GM23248 (cell line): ENCODE measurements around the gene ANGPTL2. TPM values are rescaled to one million over a fixed set of nuclear protein-coding genes. Genes with fewer than 3 reads are reported as not detected.

Experiments
- DNase-seq: peaks from one replicate; pipeline ENCODE4 v3.0.0-alpha.2; 2015
- H2AFZ ChIP-seq: fragments of 200-600 bp; sonication (generic); 2 replicates; pipeline ENCODE4 v1.6.1; 2016; ENCODE audit warnings: antibody characterized with exemption
- H3F3A ChIP-seq: fragments of 200-600 bp; sonication (generic); 2 replicates; pipeline ENCODE4 v1.6.1; 2016; ENCODE audit warnings: mild to moderate bottlenecking, antibody characterized with exemption, mixed run types; ENCODE audit not compliant: insufficient read depth
- H3K27ac ChIP-seq: fragments of 200-600 bp; sonication (generic); 2 replicates; pipeline ENCODE4 v1.5.1; 2016; ENCODE audit warnings: mild to moderate bottlenecking
- H3K27me3 ChIP-seq: fragments of 200-600 bp; sonication (generic); replicated peaks from 2 replicates; pipeline ENCODE4 v1.6.1; 2016; ENCODE audit warnings: mild to moderate bottlenecking; ENCODE audit not compliant: insufficient read depth
- H3K36me3 ChIP-seq: fragments of 200-600 bp; sonication (generic); 2 replicates; pipeline ENCODE4 v1.6.1; 2016; ENCODE audit warnings: low read depth, mild to moderate bottlenecking
- H3K4me1 ChIP-seq: fragments of 200-600 bp; sonication (generic); 2 replicates; pipeline ENCODE4 v1.6.1; 2016; ENCODE audit warnings: mild to moderate bottlenecking; ENCODE audit not compliant: insufficient read depth
- H3K4me2 ChIP-seq: fragments of 200-600 bp; sonication (generic); one replicate; pipeline ENCODE4 v1.6.1; 2016; ENCODE audit warnings: mild to moderate bottlenecking; ENCODE audit not compliant: unreplicated experiment
- H3K4me3 ChIP-seq: fragments of 200-600 bp; sonication (generic); 2 replicates; pipeline ENCODE4 v1.5.1; 2016; ENCODE audit warnings: mild to moderate bottlenecking
- H3K79me2 ChIP-seq: fragments of 200-600 bp; sonication (generic); 2 replicates; pipeline ENCODE4 v1.6.1; 2016; ENCODE audit warnings: mild to moderate bottlenecking; ENCODE audit not compliant: insufficient read depth
- H3K9ac ChIP-seq: fragments of 200-600 bp; sonication (generic); 2 replicates; pipeline ENCODE4 v1.6.1; 2016; ENCODE audit warnings: mild to moderate bottlenecking
- H3K9me2 ChIP-seq: fragments of 200-600 bp; sonication (generic); 2 replicates; pipeline ENCODE4 v1.6.1; 2016; ENCODE audit warnings: mixed run types, mild to moderate bottlenecking, moderate library complexity; ENCODE audit not compliant: insufficient read depth
- H3K9me3 ChIP-seq: fragments of 200-600 bp; sonication (generic); one replicate; pipeline ENCODE4 v1.6.1; 2017; ENCODE audit warnings: low read depth
- H4K20me1 ChIP-seq: fragments of 200-600 bp; sonication (generic); 2 replicates; pipeline ENCODE4 v1.6.0; 2016; ENCODE audit not compliant: insufficient read depth
- EZH2 ChIP-seq: fragments of 200-600 bp; sonication (generic); IDR thresholded peaks from 2 replicates; pipeline ENCODE4 v1.6.1; 2018; ENCODE audit warnings: antibody characterized with exemption, mild to moderate bottlenecking; ENCODE audit not compliant: insufficient read depth, poor library complexity, severe bottlenecking
- EZH2phosphoT487 ChIP-seq: fragments of 200-600 bp; sonication (generic); IDR thresholded peaks from 2 replicates; pipeline ENCODE4 v1.6.1; 2018; ENCODE audit warnings: antibody characterized with exemption, moderate library complexity, mild to moderate bottlenecking, low read depth; ENCODE audit not compliant: insufficient read depth
- WGBS, 2 experiments: methylation state at CpG; one replicate each; pipeline ENCODE4 v1.1.6; 2015 to 2017; ENCODE audit warnings: low lambda C conversion rate in 2 of 2, low coverage in 1 of 2; ENCODE audit errors: missing lambda C conversion rate in 2 of 2; 5-methylcytosine and 5-hydroxymethylcytosine counted together
- in situ Hi-C: fragments of 300-500 bp; cut with MboI; formaldehyde crosslinking; loops from 2 replicates; pipeline ENCODE4 v1.15.0; 2020
- polyA plus RNA-seq: library from polyadenylated mRNA; unstranded; fragments of >200 nt; fragmentation: Nextera tagmentation; extraction: Ambion mirVana; gene quantifications from 2 replicates; pipeline ENCODE4 v1.2.1, GENCODE V29; 2016
- total RNA-seq: library from RNA; depleted of rRNA; stranded (reverse); fragments of >200 nt; shearing (Covaris generic); gene quantifications from 2 replicates; pipeline ENCODE4 v1.2.3, GENCODE V29; 2014

Gene ANGPTL2
- total and polyA plus RNA-seq, 2 experiments from 2014 or later = 8.8 to 12.3 TPM

- H3K9me3 ChIP-seq = peaks cover 3% of the 10 kb centered on the region
- H4K20me1 ChIP-seq = no peaks in the 10 kb centered on the region
- DNase-seq = no peak
- TF ChIP-seq EZH2phosphoT487 = no peak
- TF ChIP-seq EZH2 = no peak
- no peak overlapping the region for H3K27ac ChIP-seq
- H3K4me3 ChIP-seq = no peak overlapping the region
- H3K27me3 ChIP-seq = no peaks in the 10 kb centered on the region
- peaks cover 7% of the 10 kb centered on the region; the same call in 1 of the 2 replicates for H3F3A ChIP-seq
- H3K4me2 ChIP-seq = no peak overlapping the region
- H2AFZ ChIP-seq = no peak overlapping the region
- no peaks in the 10 kb centered on the region for H3K79me2 ChIP-seq
- H3K36me3 ChIP-seq = no peaks in the 10 kb centered on the region
- no peak overlapping the region for H3K9ac ChIP-seq
- no peaks in the 10 kb centered on the region for H3K9me2 ChIP-seq
- 0 out of 2 replicates have a peak, but pooled peaks cover 6% of the 10 kb centered on the region for H3K4me1 ChIP-seq
- 46 to 53% methylated on average over 2 of the region's 2 CpGs for WGBS, 2 experiments
- in situ Hi-C loops = no loop called here
Observed at GRCh38 chr9:127077644-127077946, 44.8 kb downstream of the ANGPTL2 start.

DNA sequence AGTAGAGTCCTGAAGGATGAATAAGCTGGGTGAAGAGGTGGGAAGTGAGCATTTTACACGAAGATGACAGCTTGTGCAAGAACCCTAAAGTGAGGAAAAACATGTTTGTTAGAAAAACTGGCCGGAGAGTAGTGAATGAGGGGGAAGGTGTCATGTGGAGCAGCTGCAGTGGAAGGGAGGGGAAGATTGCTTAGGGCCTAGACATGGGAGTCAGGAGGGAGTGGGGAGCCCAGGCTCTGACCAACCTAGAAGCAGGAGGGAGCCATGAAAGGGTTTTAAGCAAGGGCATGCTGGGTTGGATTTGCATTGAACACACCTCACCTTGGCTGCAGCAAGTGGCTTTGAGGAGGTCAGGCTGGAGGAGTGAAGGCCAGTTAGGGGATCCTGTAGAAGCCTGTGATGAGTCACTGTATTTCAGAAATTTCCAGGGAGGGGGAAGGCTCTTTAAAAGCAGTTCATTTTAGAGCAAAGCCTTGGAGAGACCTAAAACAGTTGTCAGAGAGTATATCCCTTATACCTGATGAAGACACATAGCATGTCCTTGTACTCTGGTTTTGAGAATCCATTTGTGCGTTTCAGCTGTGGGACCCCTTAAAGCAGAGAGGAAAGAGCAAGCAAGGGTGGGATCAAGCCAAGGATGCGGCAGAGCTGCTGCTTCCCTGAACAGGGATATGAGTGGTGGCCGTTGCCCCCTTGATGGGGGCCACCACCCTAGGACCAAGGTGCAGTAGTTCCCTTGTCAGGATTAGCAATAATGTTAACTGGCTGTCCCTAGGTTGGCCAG lies 45.4 kb downstream of the ANGPTL2 start:
- Histone ChIP-seq H3K27me3 (no peaks in the 10 kb centered on the region), H3K36me3 (no peaks in the 10 kb centered on the region), H2AFZ (no peak overlapping the region), H3K9ac (no peak overlapping the region), H3K9me2 (no peaks in the 10 kb centered on the region), H3K4me3 (no peak overlapping the region), H3K79me2 (no peaks in the 10 kb centered on the region), H3K4me1 (0 out of 2 replicates have a peak, but pooled peaks cover 6% of the 10 kb centered on the region), H3K9me3 (peaks cover 3% of the 10 kb centered on the region), H4K20me1 (no peaks in the 10 kb centered on the region), H3F3A (peaks cover 7% of the 10 kb centered on the region; the same call in 1 of the 2 replicates), H3K4me2 (no peak overlapping the region), H3K27ac (no peak overlapping the region)
- peak; percentile 14 for DNase-seq
- no peak for TF ChIP-seq EZH2
- TF ChIP-seq EZH2phosphoT487 = no peak
- in situ Hi-C loops = no loop called here
- 65 to 74% methylated on average over 5 of the region's 5 CpGs for WGBS, 2 experiments

DNA sequence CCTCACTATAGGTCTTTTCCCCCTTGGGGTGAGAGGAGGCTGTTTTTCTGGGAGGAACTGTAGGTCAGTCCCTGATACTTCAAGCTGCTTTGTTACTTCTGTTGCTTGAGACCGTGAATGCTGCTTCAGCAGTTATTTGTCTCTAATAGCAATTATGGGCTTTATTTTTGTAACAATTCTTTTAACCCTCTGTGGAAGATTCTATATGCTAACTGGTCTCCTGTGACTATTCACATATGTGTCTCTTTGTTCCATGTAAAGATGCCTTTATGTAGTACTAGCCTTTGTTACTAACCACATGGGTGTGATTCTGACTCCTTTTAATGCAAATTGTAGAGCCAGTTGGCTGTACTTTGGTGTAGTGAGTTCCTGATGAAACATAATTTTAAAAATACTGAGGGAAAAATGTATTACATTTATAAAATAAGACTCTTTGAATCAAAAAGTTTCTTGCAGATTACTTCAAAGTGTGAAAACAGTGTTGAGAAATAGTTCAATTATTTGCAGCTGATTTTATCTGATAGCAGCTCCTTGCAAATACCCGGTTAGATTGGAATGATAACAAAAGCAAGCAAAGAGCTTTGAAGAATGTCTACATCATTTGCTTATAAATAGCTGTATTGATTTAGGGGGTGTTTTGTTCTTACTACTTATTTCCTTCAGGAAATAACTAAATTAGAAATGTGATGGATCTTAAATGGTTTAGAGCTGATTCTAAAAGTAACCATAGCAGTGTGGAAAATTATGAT lies 46.6 kb downstream of the ANGPTL2 start:
- Histone ChIP-seq H4K20me1 (no peaks in the 10 kb centered on the region), H3K79me2 (no peaks in the 10 kb centered on the region), H3K9ac (no peak overlapping the region), H3K27me3 (no peaks in the 10 kb centered on the region), H3K27ac (no peak overlapping the region), H3K36me3 (no peaks in the 10 kb centered on the region), H3K9me2 (no peaks in the 10 kb centered on the region), H3K4me2 (no peak overlapping the region), H2AFZ (no peak overlapping the region), H3K9me3 (peaks cover 3% of the 10 kb centered on the region), H3K4me3 (no peak overlapping the region), H3K4me1 (0 out of 2 replicates have a peak, but pooled peaks cover 6% of the 10 kb centered on the region), H3F3A (peaks cover 7% of the 10 kb centered on the region; the same call in 1 of the 2 replicates)
- in situ Hi-C loops = no loop called here
- WGBS, 2 experiments = 16 to 20% methylated on average over 2 of the region's 2 CpGs
- DNase-seq = no peak
- TF ChIP-seq EZH2phosphoT487 (no peak), EZH2 (no peak)

- WGBS, 2 experiments = 85 to 89% methylated on average over 4 of the region's 4 CpGs
- Histone ChIP-seq H3F3A (peaks cover 7% of the 10 kb centered on the region; the same call in 1 of the 2 replicates), H3K27ac (no peak overlapping the region), H3K27me3 (no peaks in the 10 kb centered on the region), H3K9me3 (peaks cover 3% of the 10 kb centered on the region), H3K4me2 (no peak overlapping the region), H4K20me1 (no peaks in the 10 kb centered on the region), H3K36me3 (no peaks in the 10 kb centered on the region), H3K4me1 (0 out of 2 replicates have a peak, but pooled peaks cover 6% of the 10 kb centered on the region), H3K4me3 (no peak overlapping the region), H3K79me2 (no peaks in the 10 kb centered on the region), H2AFZ (no peak overlapping the region), H3K9me2 (no peaks in the 10 kb centered on the region), H3K9ac (no peak overlapping the region)
- TF ChIP-seq EZH2 (no peak), EZH2phosphoT487 (no peak)
- no peak for DNase-seq
- in situ Hi-C loops = no loop called here
Observed at GRCh38 chr9:127074561-127075548, 47.6 kb downstream of the ANGPTL2 start.
